ENCODE measurements around the gene CYTH2.

The CYTH2 gene

DNA sequence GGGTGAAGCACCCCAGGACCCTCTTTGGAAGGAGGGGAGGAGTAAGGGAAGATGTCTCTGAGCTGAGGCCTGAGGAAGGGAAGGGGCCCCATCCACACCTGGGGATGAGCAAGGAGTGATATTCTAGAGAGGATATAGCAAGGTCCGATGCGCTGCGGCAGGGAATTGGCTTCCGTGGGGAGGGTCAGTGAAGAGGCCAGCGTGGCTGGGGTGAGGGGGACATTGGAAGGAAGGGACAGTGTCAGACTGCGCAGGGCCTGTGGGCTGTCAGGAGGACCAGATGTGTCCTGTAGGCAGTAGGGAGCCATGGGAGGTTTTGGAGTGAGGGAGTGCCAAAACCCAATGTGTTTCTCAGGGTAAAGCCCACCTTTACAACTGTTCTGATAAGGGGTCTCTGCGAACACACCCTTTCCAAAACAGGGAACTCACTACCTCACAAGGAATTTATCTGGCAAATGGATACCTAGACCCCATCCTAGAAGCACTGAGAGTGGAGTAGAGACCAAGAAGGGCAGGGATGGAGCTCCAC, 38.8 kb downstream of the CYTH2 start:
- H3K4me3 ChIP-seq (ENCODE audit: low read depth, low read length): no peak overlapping the region
- TF ChIP-seq, protein P1, sequence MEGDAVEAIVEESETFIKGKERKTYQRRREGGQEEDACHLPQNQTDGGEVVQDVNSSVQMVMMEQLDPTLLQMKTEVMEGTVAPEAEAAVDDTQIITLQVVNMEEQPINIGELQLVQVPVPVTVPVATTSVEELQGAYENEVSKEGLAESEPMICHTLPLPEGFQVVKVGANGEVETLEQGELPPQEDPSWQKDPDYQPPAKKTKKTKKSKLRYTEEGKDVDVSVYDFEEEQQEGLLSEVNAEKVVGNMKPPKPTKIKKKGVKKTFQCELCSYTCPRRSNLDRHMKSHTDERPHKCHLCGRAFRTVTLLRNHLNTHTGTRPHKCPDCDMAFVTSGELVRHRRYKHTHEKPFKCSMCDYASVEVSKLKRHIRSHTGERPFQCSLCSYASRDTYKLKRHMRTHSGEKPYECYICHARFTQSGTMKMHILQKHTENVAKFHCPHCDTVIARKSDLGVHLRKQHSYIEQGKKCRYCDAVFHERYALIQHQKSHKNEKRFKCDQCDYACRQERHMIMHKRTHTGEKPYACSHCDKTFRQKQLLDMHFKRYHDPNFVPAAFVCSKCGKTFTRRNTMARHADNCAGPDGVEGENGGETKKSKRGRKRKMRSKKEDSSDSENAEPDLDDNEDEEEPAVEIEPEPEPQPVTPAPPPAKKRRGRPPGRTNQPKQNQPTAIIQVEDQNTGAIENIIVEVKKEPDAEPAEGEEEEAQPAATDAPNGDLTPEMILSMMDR (IDR thresholded peaks at IDR 0.05; ENCODE audit: low read depth, low read length): no peak
- H3K9me3 ChIP-seq: no peaks in the 10 kb centered on the region
- H3K36me3 ChIP-seq: no peaks in the 10 kb centered on the region
- no peak for DNase-seq
- H3K27me3 ChIP-seq: no peaks in the 10 kb centered on the region; the same call in 1 of the 2 replicates
- H3K4me1 ChIP-seq: 0 out of 2 replicates have a peak, but pooled peaks cover 2% of the 10 kb centered on the region

DNA sequence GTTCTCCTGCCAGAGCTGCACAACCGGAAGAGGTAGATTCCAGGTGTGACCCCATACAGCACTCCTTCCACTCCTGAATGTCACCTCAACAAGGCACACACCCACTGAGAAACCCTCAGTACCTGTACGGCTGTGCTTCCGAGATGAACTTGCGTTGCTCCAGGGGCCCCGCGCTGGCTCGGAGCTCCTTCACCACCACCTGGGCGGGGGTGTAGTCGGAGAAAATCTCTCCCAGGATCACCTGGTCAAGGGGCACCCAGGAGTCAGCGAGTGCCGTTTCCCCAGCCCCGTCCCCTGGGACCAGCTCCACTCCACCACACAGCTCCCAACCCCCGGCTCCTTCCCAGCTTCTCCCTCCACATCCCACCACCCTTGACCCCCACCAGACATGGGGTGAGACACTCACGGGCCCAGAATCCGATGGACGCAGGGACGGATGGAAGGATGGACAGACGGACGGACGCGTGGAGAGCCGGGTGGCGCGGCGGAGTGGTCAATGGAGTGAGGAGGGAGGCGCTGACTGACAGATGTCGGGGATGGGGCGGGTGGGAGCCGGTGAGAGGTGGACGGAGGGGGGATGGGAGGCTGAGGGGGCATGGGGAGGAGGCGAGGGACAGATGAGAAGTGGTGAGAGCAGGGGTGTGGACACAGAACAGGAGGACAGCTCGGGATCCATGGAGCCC, 39.7 kb downstream of the CYTH2 start:
- no peak for DNase-seq
- no peak overlapping the region for H3K4me3 ChIP-seq (ENCODE audit: low read depth, low read length)
- no peaks in the 10 kb centered on the region for H3K9me3 ChIP-seq
- H3K27me3 ChIP-seq: no peaks in the 10 kb centered on the region; the same call in 1 of the 2 replicates
- H3K4me1 ChIP-seq: 0 out of 2 replicates have a peak, but pooled peaks cover 2% of the 10 kb centered on the region
- no peaks in the 10 kb centered on the region for H3K36me3 ChIP-seq
- TF ChIP-seq, protein P1 (IDR thresholded peaks at IDR 0.05; ENCODE audit: low read depth, low read length): no peak

DNA sequence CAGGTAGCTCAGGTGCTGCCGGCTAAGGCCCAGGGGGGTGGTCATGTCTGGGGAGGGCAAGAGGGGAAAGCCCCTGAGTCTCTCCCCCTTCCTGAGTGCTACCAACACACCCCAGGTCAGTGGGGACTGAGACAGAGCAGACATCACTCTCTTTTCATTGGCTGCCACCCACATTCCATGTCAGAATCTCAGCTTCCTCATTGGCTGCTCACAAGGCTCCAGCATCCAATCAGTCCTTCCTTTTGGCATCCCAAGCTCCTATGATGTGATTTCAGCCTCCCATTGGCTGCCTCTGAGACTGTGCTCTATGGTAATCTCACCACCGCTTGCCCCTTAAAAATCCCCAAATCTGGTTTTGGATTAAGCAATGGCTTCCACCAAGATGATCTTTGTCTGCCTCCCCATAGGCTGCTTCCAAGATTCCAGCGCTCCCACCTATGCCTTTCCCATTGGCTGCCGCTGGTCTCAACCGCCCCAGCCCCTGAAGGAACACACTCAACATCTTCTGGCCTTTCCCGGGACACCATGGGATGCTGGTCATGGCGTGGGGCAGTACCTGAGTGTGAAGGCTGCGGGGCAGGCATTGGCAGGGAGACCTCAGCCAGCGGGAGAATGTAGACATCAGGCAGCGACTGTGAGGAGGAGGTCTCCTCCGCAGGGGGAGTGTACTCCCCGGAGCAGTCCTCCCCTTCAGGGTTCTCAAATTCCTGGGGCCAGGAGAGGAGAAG, 40.5 kb downstream of the CYTH2 start:
- Histone ChIP-seq H3K9me3 (no peaks in the 10 kb centered on the region), H3K4me3 (ENCODE audit: low read depth, low read length) (no peak overlapping the region), H3K27me3 (no peaks in the 10 kb centered on the region; the same call in 1 of the 2 replicates), H3K4me1 (0 out of 2 replicates have a peak, but pooled peaks cover 2% of the 10 kb centered on the region), H3K36me3 (no peaks in the 10 kb centered on the region)
- TF ChIP-seq, protein P1 (IDR thresholded peaks at IDR 0.05; ENCODE audit: low read depth, low read length): no peak
- DNase-seq: no peak

DNA sequence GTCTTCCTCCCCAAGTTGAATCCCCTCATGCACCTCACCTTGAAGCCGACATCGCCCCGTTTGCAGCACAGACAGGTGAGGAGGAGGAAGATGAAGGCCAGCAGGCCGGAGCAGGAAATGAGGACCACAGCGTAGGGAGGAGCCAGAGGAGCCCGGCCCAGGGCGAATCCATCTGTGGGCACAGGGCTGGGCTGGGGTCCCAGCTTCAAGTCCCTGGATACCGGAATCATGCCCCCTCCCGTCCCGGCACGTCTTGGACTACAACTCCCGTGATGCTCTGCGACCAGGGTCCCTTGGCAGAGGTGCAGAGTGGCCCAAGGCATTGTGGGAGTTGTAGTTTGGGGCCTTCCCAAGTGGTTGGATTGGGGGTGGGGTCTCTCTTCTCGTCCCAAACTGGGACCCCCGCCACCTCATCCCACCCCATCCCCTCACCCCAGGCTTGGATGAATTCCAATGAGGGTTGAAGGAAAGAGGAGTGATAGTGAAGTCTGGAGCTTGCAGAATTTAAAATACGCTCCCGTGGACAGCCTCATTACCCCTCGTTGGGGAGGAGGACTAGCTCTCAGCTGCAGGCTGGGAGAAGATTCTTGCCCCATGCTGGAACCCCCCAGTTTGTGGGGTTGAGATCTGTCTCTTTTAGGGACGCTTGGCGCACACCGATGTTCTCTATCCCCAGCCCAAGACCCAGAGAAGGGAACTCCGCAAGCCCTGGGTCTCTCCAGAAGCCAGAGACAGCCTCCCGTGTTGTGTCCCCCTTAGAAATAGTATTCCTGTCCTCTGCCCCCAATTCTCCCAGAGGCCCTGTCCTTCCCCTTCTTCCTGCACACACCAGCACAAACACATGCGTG, 41.5 kb downstream of the CYTH2 start:
- H3K9me3 ChIP-seq: no peaks in the 10 kb centered on the region
- TF ChIP-seq, protein P1 (IDR thresholded peaks at IDR 0.05; ENCODE audit: low read depth, low read length): no peak
- DNase-seq: peak; percentile 78
- no peaks in the 10 kb centered on the region; the same call in 1 of the 2 replicates for H3K27me3 ChIP-seq
- H3K4me1 ChIP-seq: 0 out of 2 replicates have a peak, but pooled peaks cover 2% of the 10 kb centered on the region
- no peaks in the 10 kb centered on the region for H3K36me3 ChIP-seq
- H3K4me3 ChIP-seq (ENCODE audit: low read depth, low read length): peak overlapping the region; percentile 68

DNA sequence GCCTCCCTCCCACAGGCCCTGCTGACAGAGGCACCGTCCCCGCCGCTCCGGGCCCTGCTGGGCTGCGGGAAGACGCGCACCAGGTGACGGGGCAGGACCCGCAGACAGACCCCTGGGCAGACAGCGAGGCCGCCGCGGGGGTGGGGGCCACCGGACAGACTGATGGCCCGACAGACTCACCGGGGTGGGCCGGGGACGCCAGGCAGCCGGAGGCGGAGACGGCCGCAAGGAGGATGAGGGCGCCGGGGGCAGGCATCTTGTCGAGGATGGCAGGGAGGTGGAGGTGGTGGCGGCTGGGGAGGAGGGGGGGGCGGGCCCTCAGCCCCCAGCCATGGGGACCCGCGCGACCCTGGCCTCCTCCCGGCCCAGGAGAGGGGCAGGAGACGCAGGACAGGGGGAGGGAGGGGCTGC, 42.2 kb downstream of the CYTH2 start:
- Histone ChIP-seq H3K27me3 (no peaks in the 10 kb centered on the region; the same call in 1 of the 2 replicates), H3K36me3 (no peaks in the 10 kb centered on the region), H3K4me1 (0 out of 2 replicates have a peak, but pooled peaks cover 2% of the 10 kb centered on the region), H3K9me3 (no peaks in the 10 kb centered on the region), H3K4me3 (ENCODE audit: low read depth, low read length) (peak overlapping the region; percentile 68)
- TF ChIP-seq, protein P1 (IDR thresholded peaks at IDR 0.05; ENCODE audit: low read depth, low read length): no peak
- peak; percentile 32 for DNase-seq

All from BE2C (cell line).